Neural cell (in vitro differentiated cells): Measurements from ENCODE around the gene MCC.

Source experiments
- CTCF ChIP-seq: fragments of 450-650 bp; IDR thresholded peaks from 2 replicates; pipeline ENCODE4 v1.5.1; 2014; ENCODE audit warnings: antibody characterized with exemption, mild to moderate bottlenecking, moderate library complexity; ENCODE audit not compliant: poor library complexity, severe bottlenecking
- EP300 ChIP-seq: fragments of 450-650 bp; conservative IDR thresholded peaks from 2 replicates; pipeline ENCODE4 v1.6.1; 2014; ENCODE audit warnings: antibody characterized with exemption, mild to moderate bottlenecking, moderate library complexity; ENCODE audit not compliant: poor library complexity, severe bottlenecking
- EZH2 ChIP-seq: fragments of 200-600, 300-800 bp; shearing (Covaris generic), sonication (generic); IDR thresholded peaks from 2 replicates; pipeline ENCODE4 v1.6.1; 2014; ENCODE audit warnings: antibody characterized with exemption, low read length, borderline replicate concordance, mild to moderate bottlenecking; ENCODE audit not compliant: insufficient read depth, poor library complexity, severe bottlenecking
- MXI1 ChIP-seq: fragments of 450-650 bp; conservative IDR thresholded peaks from 2 replicates; pipeline ENCODE4 v1.6.1; 2014; ENCODE audit warnings: antibody characterized with exemption, mild to moderate bottlenecking; ENCODE audit not compliant: poor library complexity, severe bottlenecking
- POLR2AphosphoS5 ChIP-seq: IDR thresholded peaks from 2 replicates; pipeline ENCODE4 v1.6.1; 2012
- RAD21 ChIP-seq: fragments of 450-650 bp; conservative IDR thresholded peaks from 2 replicates; pipeline ENCODE4 v1.6.1; 2014; ENCODE audit warnings: antibody characterized with exemption, mild to moderate bottlenecking, moderate library complexity
- REST ChIP-seq: IDR thresholded peaks from 2 replicates; pipeline ENCODE4 v1.6.1; 2012; ENCODE audit warnings: borderline replicate concordance
- SMC3 ChIP-seq: fragments of 450-650 bp; conservative IDR thresholded peaks from 2 replicates; pipeline ENCODE4 v1.6.1; 2014; ENCODE audit warnings: antibody characterized with exemption, mild to moderate bottlenecking, moderate library complexity; ENCODE audit not compliant: poor library complexity
- TAF1 ChIP-seq: IDR thresholded peaks from 2 replicates; pipeline ENCODE4 v1.6.1; 2012; ENCODE audit warnings: low read depth

- no peak for TF ChIP-seq CTCF
- no peak for TF ChIP-seq REST
- no peak for TF ChIP-seq SMC3
- TF ChIP-seq POLR2AphosphoS5: no peak
- TF ChIP-seq RAD21: no peak
- TF ChIP-seq EP300: no peak
- no peak for TF ChIP-seq TAF1
- no peak for TF ChIP-seq EZH2
- no peak for TF ChIP-seq MXI1
Measured at GRCh38 chr5:112977440-112977861, 510.8 kb downstream of the MCC start.
